K562 (cell line): ENCODE measurements around the gene PPFIBP2. TPM values are rescaled to one million over a fixed set of nuclear protein-coding genes. Genes with fewer than 3 reads are reported as not detected.
A peak's percentile ranks its signal among the peaks of the same experiment; 100 is the strongest.

Experiments
- ETS2 ChIP-seq: IDR thresholded peaks from 2 replicates; pipeline ENCODE4 v1.6.1; 2016; ENCODE audit warnings: borderline replicate concordance, missing genetic modification characterization, mild to moderate bottlenecking, moderate library complexity, missing compliant biosample characterization; ENCODE audit not compliant: poor library complexity, severe bottlenecking
- FOXK1 ChIP-seq: sonication (generic); formaldehyde crosslinking; IDR thresholded peaks from 2 replicates; pipeline ENCODE4 v1.8.0; 2022; ENCODE audit warnings: missing genetic modification reagents, mild to moderate bottlenecking, borderline replicate concordance
- HEY1 ChIP-seq: fragments of 250-450 bp; sonication (Bioruptor Pico); IDR thresholded peaks from 2 replicates; pipeline ENCODE4 v1.5.0; 2020; ENCODE audit warnings: mild to moderate bottlenecking, moderate library complexity, borderline replicate concordance
- HNRNPK ChIP-seq: fragments of 200-400 bp; formaldehyde crosslinking; IDR thresholded peaks from one replicate; pipeline ENCODE4 v1.6.1; 2018; ENCODE audit warnings: mild to moderate bottlenecking, low read depth, low read length; ENCODE audit not compliant: poor library complexity, severe bottlenecking
- KLF16 ChIP-seq: IDR thresholded peaks from 2 replicates; pipeline ENCODE4 v1.6.1; 2016; ENCODE audit warnings: antibody characterized with exemption
- MAFF ChIP-seq: IDR thresholded peaks from 2 replicates; pipeline ENCODE4 v1.6.1; 2012; ENCODE audit warnings: low read length, improper control_type of control experiment
- PHB ChIP-seq: fragments of 250-450 bp; sonication (Bioruptor Pico); IDR thresholded peaks from 2 replicates; pipeline ENCODE4 v1.5.0; 2021
- PTRF ChIP-seq: fragments of 450-650 bp; IDR thresholded peaks from 2 replicates; pipeline ENCODE4 v1.6.1; 2016; ENCODE audit warnings: mild to moderate bottlenecking, missing genetic modification characterization, missing compliant biosample characterization
- RAD21 ChIP-seq, 2 experiments: fragments of 250-450 bp in 1 of 2; fragments of 450-650 bp in 1 of 2; sonication (Bioruptor Pico) in 1 of 2; formaldehyde crosslinking in 1 of 2; IDR thresholded peaks in 1 of 2; conservative IDR thresholded peaks in 1 of 2; 2 replicates each; pipeline versions ENCODE4 v1.4.0 to v1.8.0; 2020 to 2022; ENCODE audit warnings: mild to moderate bottlenecking in 2 of 2, moderate library complexity in 1 of 2
- RUNX1 ChIP-seq: sonication (generic); IDR thresholded peaks from 2 replicates; pipeline ENCODE4 v1.6.1; 2016; ENCODE audit warnings: antibody characterized with exemption, low read depth
- SMARCA4 ChIP-seq: fragments of 450-650 bp; IDR thresholded peaks from 2 replicates; pipeline ENCODE4 v1.6.1; 2016
- SMC3 ChIP-seq: conservative IDR thresholded peaks from 2 replicates; pipeline ENCODE4 v1.6.1; 2011; ENCODE audit warnings: low read depth, low read length, improper control_type of control experiment; ENCODE audit not compliant: insufficient read depth
- SNRNP70 ChIP-seq: fragments of 200-400 bp; formaldehyde crosslinking; optimal IDR thresholded peaks from 2 replicates; pipeline ENCODE3; 2017; ENCODE audit warnings: low read depth, low read length
- ZNF146 ChIP-seq: IDR thresholded peaks from one replicate; pipeline ENCODE4 v1.6.1; 2018; ENCODE audit warnings: missing compliant biosample characterization; ENCODE audit not compliant: unreplicated experiment
- ZNF239 ChIP-seq: fragments of 250-450 bp; sonication (Bioruptor Pico); IDR thresholded peaks from 2 replicates; pipeline ENCODE4 v1.4.0; 2020; ENCODE audit warnings: mild to moderate bottlenecking
- ZNF431 ChIP-seq: sonication (generic); formaldehyde crosslinking; IDR thresholded peaks from 2 replicates; pipeline ENCODE4 v1.8.0; 2022; ENCODE audit warnings: mild to moderate bottlenecking, missing genetic modification reagents
- polyA plus RNA-seq, 8 experiments: library from polyadenylated mRNA; depleted of rRNA in 4 of 8; stranded (reverse) in 5 of 8; unstranded in 3 of 8; fragments of >200 nt; fragmentation: Nextera tagmentation in 2 of 8; fragmentation: Illumina TruSeq in 1 of 8; extraction: Ambion mirVana in 2 of 8; extraction: Trizol in 1 of 8; gene quantifications; 2 replicates each; pipeline versions ENCODE4 v1.2.1 to v1.2.3, GENCODE V29; 2011 to 2014; ENCODE audit warnings: inconsistent platforms in 1 of 8, missing spikeins in 1 of 8
- total RNA-seq, 7 experiments: library from RNA; depleted of rRNA in 6 of 7; stranded (reverse); fragments of >200 nt in 6 of 7; fragmentation: Illumina TruSeq in 2 of 7; extraction: Trizol in 2 of 7; gene quantifications; 2 replicates each; pipeline versions ENCODE4 v1.2.1 to v1.2.3, GENCODE V29; 2011 to 2021; ENCODE audit warnings: low replicate concordance in 1 of 7
- TF ChIP-seq, protein P1 (sequence below): IDR thresholded peaks from 2 replicates; pipeline ENCODE4 v1.6.1; 2011; ENCODE audit warnings: borderline replicate concordance, low read depth, mild to moderate bottlenecking, moderate library complexity, low read length; ENCODE audit not compliant: insufficient read depth, poor library complexity, severe bottlenecking
- TF ChIP-seq, protein P2 (sequence below): sonication (generic); formaldehyde crosslinking; IDR thresholded peaks from 2 replicates; pipeline ENCODE4 v1.8.1; 2023; ENCODE audit warnings: missing genetic modification reagents, mild to moderate bottlenecking, borderline replicate concordance
- TF ChIP-seq, protein P3 (sequence below): sonication (generic); formaldehyde crosslinking; IDR thresholded peaks from 2 replicates; pipeline ENCODE4 v1.8.0; 2022; ENCODE audit warnings: mild to moderate bottlenecking, missing genetic modification reagents, borderline replicate concordance

Gene PPFIBP2
- total and polyA plus RNA-seq, 9 of the 15 experiments (the other 6 are each of a cell fraction or from before 2014, with no cell fraction given), result 0.18 to 3.4 (median 1.2) TPM

DNA sequence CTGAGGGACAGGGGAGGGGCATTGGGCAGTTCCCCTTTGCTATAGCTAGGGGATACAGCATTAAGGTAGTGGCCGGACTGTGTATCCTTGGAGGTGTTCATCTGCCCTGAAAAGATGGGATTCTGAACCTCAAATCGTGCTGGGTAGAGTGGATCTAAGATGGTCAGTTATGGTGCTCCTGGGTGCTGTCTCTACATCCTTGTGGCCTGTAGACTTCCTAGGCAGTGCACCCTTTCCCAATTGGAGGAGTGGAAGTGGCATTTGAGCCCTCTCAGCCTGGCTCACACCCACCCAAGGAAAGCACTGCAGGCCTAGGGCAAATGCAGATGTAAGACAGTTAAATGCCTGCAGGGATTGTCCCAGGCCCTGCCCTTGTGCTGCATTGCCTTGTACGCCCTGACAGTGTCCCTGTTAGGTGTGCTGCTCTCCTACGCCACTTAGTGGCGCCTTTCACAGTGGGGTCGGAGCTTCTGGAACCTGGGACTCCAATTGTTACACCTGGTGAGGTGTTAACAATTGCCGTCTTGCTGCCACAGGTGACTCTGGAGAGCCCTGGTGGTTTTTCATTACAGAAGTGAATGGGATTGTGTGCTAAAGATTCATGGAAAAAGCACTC is 35.0 kb downstream of the PPFIBP2 start (continued):
- TF ChIP-seq, protein P1, sequence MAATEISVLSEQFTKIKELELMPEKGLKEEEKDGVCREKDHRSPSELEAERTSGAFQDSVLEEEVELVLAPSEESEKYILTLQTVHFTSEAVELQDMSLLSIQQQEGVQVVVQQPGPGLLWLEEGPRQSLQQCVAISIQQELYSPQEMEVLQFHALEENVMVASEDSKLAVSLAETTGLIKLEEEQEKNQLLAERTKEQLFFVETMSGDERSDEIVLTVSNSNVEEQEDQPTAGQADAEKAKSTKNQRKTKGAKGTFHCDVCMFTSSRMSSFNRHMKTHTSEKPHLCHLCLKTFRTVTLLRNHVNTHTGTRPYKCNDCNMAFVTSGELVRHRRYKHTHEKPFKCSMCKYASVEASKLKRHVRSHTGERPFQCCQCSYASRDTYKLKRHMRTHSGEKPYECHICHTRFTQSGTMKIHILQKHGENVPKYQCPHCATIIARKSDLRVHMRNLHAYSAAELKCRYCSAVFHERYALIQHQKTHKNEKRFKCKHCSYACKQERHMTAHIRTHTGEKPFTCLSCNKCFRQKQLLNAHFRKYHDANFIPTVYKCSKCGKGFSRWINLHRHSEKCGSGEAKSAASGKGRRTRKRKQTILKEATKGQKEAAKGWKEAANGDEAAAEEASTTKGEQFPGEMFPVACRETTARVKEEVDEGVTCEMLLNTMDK, result peak; percentile 68
- TF ChIP-seq, protein P2, sequence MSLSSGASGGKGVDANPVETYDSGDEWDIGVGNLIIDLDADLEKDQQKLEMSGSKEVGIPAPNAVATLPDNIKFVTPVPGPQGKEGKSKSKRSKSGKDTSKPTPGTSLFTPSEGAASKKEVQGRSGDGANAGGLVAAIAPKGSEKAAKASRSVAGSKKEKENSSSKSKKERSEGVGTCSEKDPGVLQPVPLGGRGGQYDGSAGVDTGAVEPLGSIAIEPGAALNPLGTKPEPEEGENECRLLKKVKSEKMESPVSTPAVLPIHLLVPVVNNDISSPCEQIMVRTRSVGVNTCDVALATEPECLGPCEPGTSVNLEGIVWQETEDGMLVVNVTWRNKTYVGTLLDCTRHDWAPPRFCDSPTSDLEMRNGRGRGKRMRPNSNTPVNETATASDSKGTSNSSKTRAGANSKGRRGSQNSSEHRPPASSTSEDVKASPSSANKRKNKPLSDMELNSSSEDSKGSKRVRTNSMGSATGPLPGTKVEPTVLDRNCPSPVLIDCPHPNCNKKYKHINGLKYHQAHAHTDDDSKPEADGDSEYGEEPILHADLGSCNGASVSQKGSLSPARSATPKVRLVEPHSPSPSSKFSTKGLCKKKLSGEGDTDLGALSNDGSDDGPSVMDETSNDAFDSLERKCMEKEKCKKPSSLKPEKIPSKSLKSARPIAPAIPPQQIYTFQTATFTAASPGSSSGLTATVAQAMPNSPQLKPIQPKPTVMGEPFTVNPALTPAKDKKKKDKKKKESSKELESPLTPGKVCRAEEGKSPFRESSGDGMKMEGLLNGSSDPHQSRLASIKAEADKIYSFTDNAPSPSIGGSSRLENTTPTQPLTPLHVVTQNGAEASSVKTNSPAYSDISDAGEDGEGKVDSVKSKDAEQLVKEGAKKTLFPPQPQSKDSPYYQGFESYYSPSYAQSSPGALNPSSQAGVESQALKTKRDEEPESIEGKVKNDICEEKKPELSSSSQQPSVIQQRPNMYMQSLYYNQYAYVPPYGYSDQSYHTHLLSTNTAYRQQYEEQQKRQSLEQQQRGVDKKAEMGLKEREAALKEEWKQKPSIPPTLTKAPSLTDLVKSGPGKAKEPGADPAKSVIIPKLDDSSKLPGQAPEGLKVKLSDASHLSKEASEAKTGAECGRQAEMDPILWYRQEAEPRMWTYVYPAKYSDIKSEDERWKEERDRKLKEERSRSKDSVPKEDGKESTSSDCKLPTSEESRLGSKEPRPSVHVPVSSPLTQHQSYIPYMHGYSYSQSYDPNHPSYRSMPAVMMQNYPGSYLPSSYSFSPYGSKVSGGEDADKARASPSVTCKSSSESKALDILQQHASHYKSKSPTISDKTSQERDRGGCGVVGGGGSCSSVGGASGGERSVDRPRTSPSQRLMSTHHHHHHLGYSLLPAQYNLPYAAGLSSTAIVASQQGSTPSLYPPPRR (CRISPR knock-in tag), result no peak
- no peak for TF ChIP-seq SMARCA4
- no peak for TF ChIP-seq ZNF239
- TF ChIP-seq HNRNPK, result no peak
- no peak for TF ChIP-seq RUNX1
- no peak for TF ChIP-seq PHB (CRISPR knock-in tag)
- TF ChIP-seq MAFF, result no peak
- TF ChIP-seq ZNF146 (CRISPR knock-in tag), result no peak
- TF ChIP-seq ZNF431 (CRISPR knock-in tag), result no peak
- TF ChIP-seq SNRNP70, result no peak
- TF ChIP-seq ETS2 (tag), result no peak
- no peak for TF ChIP-seq HEY1 (CRISPR knock-in tag)
- TF ChIP-seq KLF16, result no peak
- peak in 1 of 2 experiments; percentile 65; a peak in 2 of 4 replicates for TF ChIP-seq RAD21 (CRISPR knock-in tag; conservative IDR thresholded peaks at IDR 0.05 in 1 of 2, IDR thresholded peaks at IDR 0.05 in 1 of 2)
- no peak for TF ChIP-seq PTRF (tag)
- TF ChIP-seq SMC3, result 0 out of 2 replicates have a peak, but pooled peaks have one; percentile 51
- TF ChIP-seq, protein P3, sequence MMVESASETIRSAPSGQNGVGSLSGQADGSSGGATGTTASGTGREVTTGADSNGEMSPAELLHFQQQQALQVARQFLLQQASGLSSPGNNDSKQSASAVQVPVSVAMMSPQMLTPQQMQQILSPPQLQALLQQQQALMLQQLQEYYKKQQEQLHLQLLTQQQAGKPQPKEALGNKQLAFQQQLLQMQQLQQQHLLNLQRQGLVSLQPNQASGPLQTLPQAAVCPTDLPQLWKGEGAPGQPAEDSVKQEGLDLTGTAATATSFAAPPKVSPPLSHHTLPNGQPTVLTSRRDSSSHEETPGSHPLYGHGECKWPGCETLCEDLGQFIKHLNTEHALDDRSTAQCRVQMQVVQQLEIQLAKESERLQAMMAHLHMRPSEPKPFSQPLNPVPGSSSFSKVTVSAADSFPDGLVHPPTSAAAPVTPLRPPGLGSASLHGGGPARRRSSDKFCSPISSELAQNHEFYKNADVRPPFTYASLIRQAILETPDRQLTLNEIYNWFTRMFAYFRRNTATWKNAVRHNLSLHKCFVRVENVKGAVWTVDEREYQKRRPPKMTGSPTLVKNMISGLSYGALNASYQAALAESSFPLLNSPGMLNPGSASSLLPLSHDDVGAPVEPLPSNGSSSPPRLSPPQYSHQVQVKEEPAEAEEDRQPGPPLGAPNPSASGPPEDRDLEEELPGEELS (CRISPR knock-in tag), result no peak
- no peak for TF ChIP-seq FOXK1
